HepG2 (cell line): ENCODE results near the gene SH2D6. TPM values are rescaled to one million over a fixed set of nuclear protein-coding genes. Genes with fewer than 3 reads are reported as not detected.

ENCODE experiments used
- AKAP8 ChIP-seq: sonication (generic); formaldehyde crosslinking; IDR thresholded peaks from 2 replicates; pipeline ENCODE4 v1.5.1; 2020; ENCODE audit warnings: mild to moderate bottlenecking, missing genetic modification reagents
- ATF2 ChIP-seq: sonication (generic); formaldehyde crosslinking; IDR thresholded peaks from 2 replicates; pipeline ENCODE4 v1.4.0; 2020; ENCODE audit warnings: missing genetic modification reagents
- DZIP1 ChIP-seq: sonication (generic); formaldehyde crosslinking; IDR thresholded peaks from 2 replicates; pipeline ENCODE4 v1.5.0; 2020; ENCODE audit warnings: mild to moderate bottlenecking, missing genetic modification reagents
- EHMT2 ChIP-seq: fragments of 200-600 bp; sonication (generic); IDR thresholded peaks from 2 replicates; pipeline ENCODE4 v1.7.0; 2017; ENCODE audit warnings: antibody characterized with exemption, low read depth, low read length, borderline replicate concordance
- ETS1 ChIP-seq: sonication (generic); formaldehyde crosslinking; IDR thresholded peaks from 2 replicates; pipeline ENCODE4 v1.4.0; 2020; ENCODE audit warnings: missing genetic modification reagents
- FOXA1 ChIP-seq, 2 experiments: fragments of 450-650 bp in 1 of 2; sonication (generic) in 1 of 2; formaldehyde crosslinking in 1 of 2; IDR thresholded peaks; 2 replicates each; pipeline versions ENCODE4 v1.4.0 to v1.6.1; 2016 to 2020; ENCODE audit warnings: missing genetic modification reagents in 1 of 2
- GATAD2A ChIP-seq: IDR thresholded peaks from 2 replicates; pipeline ENCODE4 v1.6.1; 2016
- IRF2 ChIP-seq: IDR thresholded peaks from 2 replicates; pipeline ENCODE4 v1.6.1; 2018; ENCODE audit warnings: missing genetic modification reagents, missing compliant biosample characterization
- JUNB ChIP-seq: sonication (generic); formaldehyde crosslinking; IDR thresholded peaks from 2 replicates; pipeline ENCODE4 v1.8.0; 2022; ENCODE audit warnings: missing genetic modification reagents, mild to moderate bottlenecking, borderline replicate concordance
- PRMT3 ChIP-seq: sonication (generic); formaldehyde crosslinking; IDR thresholded peaks from 2 replicates; pipeline ENCODE4 v1.8.1; 2022; ENCODE audit warnings: low read depth, mild to moderate bottlenecking, moderate library complexity, missing genetic modification reagents, borderline replicate concordance
- SMAD1 ChIP-seq: sonication (generic); formaldehyde crosslinking; IDR thresholded peaks from 2 replicates; pipeline ENCODE4 v1.4.0; 2020; ENCODE audit warnings: missing genetic modification reagents, low read depth, mild to moderate bottlenecking, borderline replicate concordance
- TBX2 ChIP-seq: sonication (generic); formaldehyde crosslinking; IDR thresholded peaks from 2 replicates; pipeline ENCODE4 v1.5.0; 2020; ENCODE audit warnings: missing genetic modification reagents, mild to moderate bottlenecking, borderline replicate concordance
- ZC3H4 ChIP-seq: sonication (generic); formaldehyde crosslinking; IDR thresholded peaks from 2 replicates; pipeline ENCODE4 v1.4.0; 2020; ENCODE audit warnings: missing genetic modification reagents, borderline replicate concordance
- ZNF343 ChIP-seq: sonication (generic); formaldehyde crosslinking; IDR thresholded peaks from 2 replicates; pipeline ENCODE4 v1.4.0; 2020; ENCODE audit warnings: mild to moderate bottlenecking, missing genetic modification reagents
- ZNF512B ChIP-seq: sonication (generic); formaldehyde crosslinking; IDR thresholded peaks from 2 replicates; pipeline ENCODE4 v1.5.1; 2020; ENCODE audit warnings: missing genetic modification reagents, mild to moderate bottlenecking, borderline replicate concordance
- ZNF543 ChIP-seq: sonication (generic); formaldehyde crosslinking; IDR thresholded peaks from 2 replicates; pipeline ENCODE4 v1.4.0; 2020; ENCODE audit warnings: mild to moderate bottlenecking, missing genetic modification reagents
- ZNF564 ChIP-seq: sonication (generic); formaldehyde crosslinking; IDR thresholded peaks from 2 replicates; pipeline ENCODE4 v1.8.1; 2023; ENCODE audit warnings: mild to moderate bottlenecking, missing genetic modification reagents
- ZNF598 ChIP-seq: sonication (generic); formaldehyde crosslinking; IDR thresholded peaks from 2 replicates; pipeline ENCODE4 v1.5.1; 2020; ENCODE audit warnings: mild to moderate bottlenecking, missing genetic modification reagents, borderline replicate concordance
- ZNF782 ChIP-seq: sonication (generic); formaldehyde crosslinking; IDR thresholded peaks from 2 replicates; pipeline ENCODE4 v1.4.0; 2020; ENCODE audit warnings: missing genetic modification reagents, mild to moderate bottlenecking, borderline replicate concordance
- polyA plus RNA-seq, 8 experiments: library from polyadenylated mRNA; depleted of rRNA in 3 of 8; stranded (reverse) in 7 of 8; unstranded in 1 of 8; fragments of >200 nt; fragmentation: Illumina TruSeq in 4 of 8; extraction: Trizol in 4 of 8; gene quantifications; 2 replicates each; pipeline versions ENCODE4 v1.2.1 to v1.2.3, GENCODE V29; 2011 to 2016; ENCODE audit warnings: low read depth in 4 of 8, missing spikeins in 1 of 8, mixed read lengths in 1 of 8; ENCODE audit not compliant: insufficient read depth in 1 of 8
- total RNA-seq, 5 experiments: library from RNA; depleted of rRNA; stranded (reverse); fragments of >200 nt; fragmentation: Illumina TruSeq; extraction: Trizol; gene quantifications; 2 replicates each; pipeline ENCODE4 v1.2.3, GENCODE V29; 2016; ENCODE audit warnings: low read depth in 1 of 5

SH2D6 gene
- total and polyA plus RNA-seq, 2 of the 13 experiments (the other 11 are each of a cell fraction or from before 2014, with no cell fraction given), result 0.11 to 0.26 TPM

GRCh38 chr2:85452237-85452636, 33.7 kb downstream of the SH2D6 start (continued):
- TF ChIP-seq ZC3H4 (CRISPR knock-in tag), result no peak
- TF ChIP-seq ZNF564 (CRISPR knock-in tag), result no peak
- no peak for TF ChIP-seq DZIP1 (CRISPR knock-in tag)
- no peak for TF ChIP-seq IRF2
- no peak for TF ChIP-seq ATF2 (CRISPR knock-in tag)
- TF ChIP-seq EHMT2, result 0 out of 2 replicates have a peak, but pooled peaks have one; percentile 34
- 0 out of 2 replicates have a peak, but pooled peaks have one; percentile 29 for TF ChIP-seq TBX2 (CRISPR knock-in tag)
- TF ChIP-seq ETS1 (CRISPR knock-in tag), result no peak
- TF ChIP-seq ZNF543 (CRISPR knock-in tag), result no peak
- no peak for TF ChIP-seq ZNF598 (CRISPR knock-in tag)
- TF ChIP-seq ZNF343 (CRISPR knock-in tag), result 0 out of 2 replicates have a peak, but pooled peaks have one; percentile 29
- no peak for TF ChIP-seq JUNB (CRISPR knock-in tag)
- TF ChIP-seq ZNF512B (CRISPR knock-in tag), result no peak
- TF ChIP-seq GATAD2A (CRISPR knock-in tag), result peak; percentile 9; the same call in 1 of the 2 replicates
- TF ChIP-seq FOXA1 (IDR thresholded peaks at IDR 0.05), result no peak
- no peak for TF ChIP-seq FOXA1 (CRISPR knock-in tag; IDR thresholded peaks at IDR 0.05)
- no peak for TF ChIP-seq PRMT3 (CRISPR knock-in tag)
- TF ChIP-seq ZNF782 (CRISPR knock-in tag), result no peak
- no peak for TF ChIP-seq SMAD1
- no peak for TF ChIP-seq AKAP8
